HG02798 (cell line): ENCODE results near the gene CCDC175.

Source experiments
- ATAC-seq: cut with Tn5 transposase; IDR thresholded peaks from one replicate; pipeline ENCODE4 v1.9.1; 2021; ENCODE audit warnings: mild to moderate bottlenecking; ENCODE audit not compliant: unreplicated experiment, poor library complexity

CCDC175 gene

GRCh38 chr14:59483363-59483762 is 93.2 kb downstream of the CCDC175 start:
- ATAC-seq = no peak

GRCh38 chr14:59482541-59483331 is 93.9 kb downstream of the CCDC175 start:
- no peak for ATAC-seq

GRCh38 chr14:59481871-59482540 is 94.6 kb downstream of the CCDC175 start:
- ATAC-seq = no peak

- ATAC-seq = no peak
Observed at GRCh38 chr14:59481407-59481806, 95.2 kb downstream of the CCDC175 start.

- ATAC-seq = no peak
Observed at GRCh38 chr14:59480166-59480565, 96.4 kb downstream of the CCDC175 start.

- ATAC-seq = no peak
Observed at GRCh38 chr14:59478540-59478939, 98.1 kb downstream of the CCDC175 start.

GRCh38 chr14:59475709-59476108 is 100.9 kb downstream of the CCDC175 start:
- ATAC-seq = no peak

GRCh38 chr14:59474172-59474571 is 102.4 kb downstream of the CCDC175 start:
- ATAC-seq = no peak

- peak; percentile 50 for ATAC-seq
Observed at GRCh38 chr14:59465316-59466135, 111.1 kb downstream of the CCDC175 start, which contains the start of gene GPR135. TSS of gene GPR135 (minus strand) at chr14:59465380. CDS start at chr14:59465226, 154 bp downstream.

- ATAC-seq = peak; percentile 73
Observed at GRCh38 chr14:59464486-59465315, 111.9 kb downstream of the CCDC175 start.

- ATAC-seq = peak; percentile 37
Observed at GRCh38 chr14:59463787-59464485, 112.7 kb downstream of the CCDC175 start.

- no peak for ATAC-seq
Observed at GRCh38 chr14:59461891-59462290, 114.7 kb downstream of the CCDC175 start.

- no peak for ATAC-seq
Observed at GRCh38 chr14:59460378-59460777, 116.2 kb downstream of the CCDC175 start.

- ATAC-seq = no peak
Observed at GRCh38 chr14:59458486-59458885, 118.1 kb downstream of the CCDC175 start.

- no peak for ATAC-seq
Observed at GRCh38 chr14:59455411-59455810, 121.2 kb downstream of the CCDC175 start.
